GM21619 (cell line): ENCODE measurements around the gene PRR9.

Experiments used
- ATAC-seq: cut with Tn5 transposase; IDR thresholded peaks from one replicate; pipeline ENCODE4 v1.9.1; 2021; ENCODE audit not compliant: unreplicated experiment

The PRR9 gene

GRCh38 chr1:153262462-153263157 lies 45.2 kb downstream of the PRR9 start:
- no peak for ATAC-seq

- ATAC-seq, result no peak
Observed at GRCh38 chr1:153265457-153265856, 48.1 kb downstream of the PRR9 start.
